Measurements from ENCODE around the gene ABLIM1.

Gene ABLIM1

DNA sequence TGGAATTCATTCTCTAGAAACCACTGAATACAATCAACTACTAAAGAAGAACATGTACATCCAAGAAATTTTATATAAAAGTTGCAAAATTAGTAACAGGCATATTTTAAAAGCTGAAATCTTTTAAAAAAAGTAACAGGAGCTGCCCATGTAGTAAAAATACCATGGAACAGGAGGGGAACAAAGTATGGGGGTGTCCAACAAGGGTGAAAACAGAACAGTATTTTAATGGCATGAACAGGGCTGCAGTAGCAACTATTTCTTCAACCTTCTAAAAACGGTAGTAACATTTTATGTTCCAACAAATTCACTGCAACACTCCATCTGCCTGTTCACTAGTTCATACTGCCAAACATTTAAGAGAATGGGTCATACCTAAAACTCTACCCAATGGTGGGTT is 77.0 kb downstream of the ABLIM1 start:
- DNase-seq (ENCODE audit: low spot score) = no peak

DNA sequence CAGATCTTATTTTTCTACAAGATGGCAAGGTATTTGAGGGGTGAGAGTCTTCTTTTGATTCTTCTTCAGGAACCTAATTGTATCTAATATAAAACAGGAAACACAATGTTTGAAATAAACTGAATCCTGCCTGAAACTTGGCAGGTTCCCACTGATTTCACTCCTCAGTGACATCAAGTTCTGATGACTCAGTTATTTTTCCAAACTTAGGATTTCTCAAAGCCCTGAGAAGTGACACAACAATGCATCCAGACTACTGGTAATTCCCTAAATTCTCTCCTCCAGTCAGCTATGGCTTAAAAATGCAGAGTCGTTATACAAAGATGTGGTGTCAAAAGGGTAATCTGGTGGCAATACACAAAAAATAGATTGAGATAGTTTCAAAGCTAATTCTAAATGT is 80.9 kb downstream of the ABLIM1 start:
- DNase-seq (ENCODE audit: low spot score) = peak; percentile 78

DNA sequence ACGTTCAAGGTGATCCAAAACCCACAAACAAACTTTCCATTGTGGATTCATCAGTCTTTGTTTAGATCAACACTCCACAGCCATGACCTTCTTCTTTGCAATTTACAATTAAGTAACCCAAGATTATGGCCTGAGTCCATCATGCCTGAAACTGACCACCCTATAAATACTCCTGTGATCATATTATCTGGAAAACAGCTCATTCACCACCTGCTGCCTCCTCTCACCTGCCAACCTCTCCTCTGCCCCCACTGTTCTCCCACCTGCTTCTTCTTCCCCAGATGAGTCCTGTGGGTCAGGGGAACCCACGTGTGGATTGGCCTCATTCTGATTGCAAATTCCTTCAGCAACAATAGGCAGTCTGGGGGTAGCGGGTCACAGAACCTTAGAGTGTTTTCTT is 81.4 kb downstream of the ABLIM1 start:
- no peak for DNase-seq (ENCODE audit: low spot score)

DNA sequence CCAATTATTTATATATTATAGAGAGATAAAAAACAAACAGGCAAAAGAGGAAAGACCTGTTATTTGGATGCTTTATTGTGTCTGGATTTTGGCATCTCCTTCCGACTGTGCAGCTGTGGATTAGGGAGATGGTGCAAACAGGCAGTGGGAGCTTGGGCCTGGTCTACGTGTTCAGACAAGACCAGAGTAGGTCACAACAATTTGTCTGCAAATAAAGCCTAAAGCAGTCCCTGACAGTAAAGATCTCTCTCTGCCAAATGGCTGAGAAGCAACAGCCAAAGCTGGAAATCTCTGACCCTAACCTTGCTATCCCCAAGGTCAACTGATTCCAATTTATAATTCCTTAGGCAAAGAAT is 82.0 kb downstream of the ABLIM1 start:
- no peak for DNase-seq (ENCODE audit: low spot score)

DNA sequence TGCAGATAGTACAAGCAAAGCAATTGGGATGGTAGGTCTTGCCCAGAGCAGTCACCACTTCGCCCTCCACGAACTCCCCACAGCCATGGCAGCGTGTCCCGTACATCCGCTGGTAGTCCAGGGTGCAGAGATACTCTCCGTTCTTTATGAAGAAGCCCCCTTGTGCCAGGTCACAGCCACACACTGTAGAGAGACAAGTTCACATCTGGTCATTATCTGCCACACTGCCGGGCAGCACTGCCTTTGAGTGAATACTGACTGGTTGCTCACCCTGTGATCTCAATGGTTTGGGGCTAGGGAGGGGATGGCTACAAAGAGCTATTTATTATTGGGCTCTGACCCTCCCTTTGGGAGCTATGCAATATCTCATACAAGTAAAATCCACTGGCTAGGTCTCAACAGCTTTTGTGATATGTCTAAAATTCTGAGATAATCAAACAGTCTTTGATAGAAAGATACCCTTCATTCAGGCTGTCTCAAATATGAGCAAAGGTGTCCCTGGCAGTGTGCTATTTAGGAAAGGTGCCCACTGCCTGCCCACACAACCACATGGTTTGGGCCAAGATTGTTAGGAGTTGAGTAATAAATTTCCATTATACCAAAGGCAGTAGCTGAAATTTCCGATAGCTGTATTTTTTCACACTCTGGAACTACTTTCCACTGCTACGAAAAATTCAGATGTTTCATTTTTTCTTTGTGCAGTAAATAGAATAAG is 82.5 kb downstream of the ABLIM1 start:
- DNase-seq (ENCODE audit: low spot score) = no peak

DNA sequence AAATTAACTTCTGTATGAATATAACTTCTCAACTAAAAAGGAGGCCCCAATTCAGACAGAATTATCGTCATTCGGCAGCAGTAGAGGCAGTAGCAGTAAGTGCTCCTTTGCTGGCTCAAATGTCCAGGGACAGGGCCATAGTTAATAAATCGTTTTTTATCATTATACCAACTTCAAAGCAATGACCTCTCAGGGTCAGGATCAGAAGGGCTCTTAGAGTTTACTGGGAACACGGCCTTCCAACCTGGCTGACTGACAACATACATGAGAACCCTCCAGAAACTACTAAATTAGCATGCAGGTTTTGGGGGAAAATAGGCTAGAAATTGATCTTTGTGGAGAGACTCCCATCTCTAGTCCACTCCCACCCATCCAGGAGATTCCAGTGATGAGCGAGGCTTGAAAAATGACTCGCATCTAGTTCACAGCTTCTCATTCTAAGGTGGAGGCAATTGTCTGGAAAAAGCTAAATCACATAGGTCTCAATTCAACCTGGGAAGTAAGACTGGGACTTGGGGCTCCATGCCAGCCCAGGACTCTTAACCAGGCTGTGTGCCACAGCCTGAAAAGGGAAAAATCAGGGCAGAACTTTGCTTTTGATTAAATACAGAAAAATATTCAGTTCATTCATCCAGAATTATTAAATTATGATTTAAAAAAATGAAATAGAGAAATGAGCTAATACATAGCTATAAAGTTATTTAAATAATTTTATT is 84.6 kb downstream of the ABLIM1 start:
- DNase-seq (ENCODE audit: low spot score) = no peak

DNA sequence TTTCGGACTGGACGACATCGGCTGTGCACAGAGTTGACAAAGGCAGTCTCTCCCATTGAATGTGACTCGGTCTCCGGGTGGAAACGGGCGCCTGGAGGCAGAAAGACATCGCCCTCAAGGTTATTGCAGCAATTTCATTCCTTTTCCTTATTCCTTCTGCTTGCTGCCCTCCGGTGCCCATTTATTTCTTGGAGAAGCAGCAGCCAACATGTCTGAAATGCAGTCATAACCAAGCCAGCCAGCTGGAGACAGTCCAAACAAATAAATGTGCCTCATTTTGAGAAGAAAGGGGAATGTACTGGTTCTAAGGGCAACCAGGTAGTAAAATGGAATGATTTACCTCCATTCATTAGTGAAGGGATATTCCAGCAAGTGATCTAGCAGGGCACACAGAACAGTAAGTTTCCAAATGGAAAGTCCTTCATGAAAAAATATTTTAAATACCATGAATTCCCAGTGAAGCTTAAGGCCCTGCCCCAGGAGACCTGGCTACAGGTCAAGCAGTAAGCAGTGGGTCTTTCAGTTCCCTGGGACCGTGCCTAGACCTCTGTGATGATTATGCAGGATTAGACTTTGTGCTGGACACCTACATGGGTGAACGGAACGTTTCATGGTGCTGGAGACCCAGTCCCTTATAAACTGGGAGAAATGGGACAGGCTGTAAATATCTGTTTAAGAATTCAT is 86.6 kb downstream of the ABLIM1 start:
- no peak for DNase-seq (ENCODE audit: low spot score)

DNA sequence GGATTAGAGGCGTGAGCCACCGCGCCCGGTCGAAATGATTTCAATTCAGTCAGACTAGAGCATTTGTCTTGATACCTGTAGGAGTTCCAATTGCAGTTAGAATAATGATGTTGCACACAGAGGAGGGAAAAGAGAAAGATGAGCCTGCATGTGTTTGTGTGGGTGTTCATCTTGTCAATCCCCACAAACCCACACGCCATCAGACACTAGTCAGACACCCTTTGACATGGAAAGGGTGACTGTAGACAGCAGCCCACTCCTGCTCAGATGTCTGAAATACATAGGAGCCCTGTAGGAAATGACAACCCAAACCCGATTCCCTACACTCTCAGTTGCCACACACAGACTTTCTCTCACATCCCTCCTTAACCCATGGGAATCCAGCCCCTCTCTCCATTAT is 92.0 kb downstream of the ABLIM1 start:
- no peak for DNase-seq (ENCODE audit: low spot score)

DNA sequence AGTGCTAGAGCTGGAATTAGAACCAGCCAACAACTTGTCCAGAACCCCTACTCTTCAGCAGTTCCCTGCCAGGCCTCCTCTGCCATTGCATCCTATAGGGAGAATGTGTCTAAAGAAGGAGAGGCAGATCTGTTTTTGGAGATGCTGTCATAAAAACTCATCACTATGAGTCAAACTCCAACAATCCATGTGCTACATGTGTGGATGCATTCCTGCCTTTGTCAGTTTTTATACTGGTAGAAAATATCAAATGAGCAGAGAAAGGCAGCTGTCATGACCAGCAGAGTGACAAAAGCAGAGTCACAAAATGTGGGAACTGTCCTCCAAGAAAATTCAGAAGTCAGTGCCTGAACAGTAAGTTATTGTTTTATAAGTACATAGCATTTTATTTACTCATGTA is 93.0 kb downstream of the ABLIM1 start:
- DNase-seq (ENCODE audit: low spot score) = peak; percentile 48

DNA sequence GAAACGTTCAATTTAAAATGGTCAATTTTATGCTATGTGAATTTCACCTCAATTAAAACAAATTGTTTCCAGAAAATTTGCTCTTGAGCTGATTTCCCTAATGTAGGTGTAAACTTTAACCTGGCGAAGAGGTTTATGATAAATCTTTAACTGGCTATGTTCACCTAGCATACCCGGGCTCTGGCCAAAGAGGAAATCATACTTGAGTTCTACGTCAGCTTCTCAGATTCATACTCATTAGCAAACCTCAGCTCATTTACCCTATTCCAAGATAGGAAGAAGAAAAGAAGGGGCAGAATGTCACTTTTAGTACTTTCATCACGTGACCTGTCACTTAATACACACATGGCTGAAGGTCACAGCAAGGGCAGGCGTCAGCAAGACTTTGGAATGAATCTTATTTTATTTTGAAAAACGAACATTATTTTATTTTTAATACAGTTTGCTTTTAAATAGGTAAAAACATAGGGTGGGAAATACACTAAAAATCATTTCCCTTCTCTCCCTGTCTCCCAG is 97.0 kb downstream of the ABLIM1 start:
- DNase-seq (ENCODE audit: low spot score) = no peak

DNA sequence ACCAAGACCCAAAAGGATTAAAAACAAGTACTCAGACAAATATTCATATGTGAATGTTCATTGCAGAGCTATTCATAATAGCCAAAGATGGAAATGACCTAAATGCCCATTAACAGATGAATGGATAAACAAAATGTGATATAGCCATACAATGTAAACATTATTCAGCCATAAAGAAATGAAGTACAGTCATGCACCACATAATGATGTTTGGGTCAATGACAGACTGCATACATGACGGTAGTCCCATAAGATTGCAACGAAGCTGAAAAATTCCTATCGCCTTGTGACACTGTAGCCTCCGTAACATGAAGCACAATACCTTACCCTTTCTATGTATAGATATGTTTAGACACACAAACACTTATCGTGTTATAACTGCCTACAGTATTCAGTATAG is 97.9 kb downstream of the ABLIM1 start:
- no peak for DNase-seq (ENCODE audit: low spot score)

DNA sequence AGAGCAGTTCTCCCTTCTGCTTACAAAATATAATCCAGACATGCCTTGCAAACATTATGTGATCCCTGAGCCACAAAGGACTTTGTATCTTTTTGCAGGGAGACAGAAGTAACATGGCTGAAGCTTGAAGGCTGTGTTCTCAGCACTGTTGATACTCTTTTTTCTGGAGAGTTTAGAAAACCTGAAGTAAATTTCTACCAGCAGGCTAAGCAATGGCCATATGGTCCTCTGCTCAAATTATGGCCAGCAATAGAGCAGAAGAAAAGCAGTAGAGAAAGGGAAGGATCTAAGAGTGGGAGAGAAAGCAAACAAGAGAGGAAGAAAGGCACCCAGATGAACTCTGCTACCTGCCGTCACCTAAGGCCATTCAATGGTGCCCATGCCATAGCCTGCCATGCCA is 98.4 kb downstream of the ABLIM1 start:
- DNase-seq (ENCODE audit: low spot score) = no peak

DNA sequence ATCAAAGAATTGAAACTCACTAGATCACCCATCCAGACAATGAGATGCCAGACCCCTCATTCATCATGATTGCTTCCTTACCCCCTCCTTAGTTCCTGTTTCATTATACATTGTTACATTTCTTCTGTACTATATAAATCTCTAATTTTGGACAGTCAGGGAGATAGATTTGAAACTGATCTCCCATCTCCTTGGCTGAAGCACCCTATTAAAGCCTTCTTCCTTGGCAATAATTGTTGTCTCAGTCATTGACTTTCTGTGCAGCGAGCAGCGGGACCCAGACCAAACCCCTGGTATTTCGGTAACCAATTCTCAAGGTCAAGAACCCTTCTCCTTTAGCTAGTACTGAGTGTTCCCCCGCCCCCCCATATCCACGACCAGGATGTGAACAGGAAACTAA is 100.2 kb downstream of the ABLIM1 start:
- DNase-seq (ENCODE audit: low spot score) = no peak

DNA sequence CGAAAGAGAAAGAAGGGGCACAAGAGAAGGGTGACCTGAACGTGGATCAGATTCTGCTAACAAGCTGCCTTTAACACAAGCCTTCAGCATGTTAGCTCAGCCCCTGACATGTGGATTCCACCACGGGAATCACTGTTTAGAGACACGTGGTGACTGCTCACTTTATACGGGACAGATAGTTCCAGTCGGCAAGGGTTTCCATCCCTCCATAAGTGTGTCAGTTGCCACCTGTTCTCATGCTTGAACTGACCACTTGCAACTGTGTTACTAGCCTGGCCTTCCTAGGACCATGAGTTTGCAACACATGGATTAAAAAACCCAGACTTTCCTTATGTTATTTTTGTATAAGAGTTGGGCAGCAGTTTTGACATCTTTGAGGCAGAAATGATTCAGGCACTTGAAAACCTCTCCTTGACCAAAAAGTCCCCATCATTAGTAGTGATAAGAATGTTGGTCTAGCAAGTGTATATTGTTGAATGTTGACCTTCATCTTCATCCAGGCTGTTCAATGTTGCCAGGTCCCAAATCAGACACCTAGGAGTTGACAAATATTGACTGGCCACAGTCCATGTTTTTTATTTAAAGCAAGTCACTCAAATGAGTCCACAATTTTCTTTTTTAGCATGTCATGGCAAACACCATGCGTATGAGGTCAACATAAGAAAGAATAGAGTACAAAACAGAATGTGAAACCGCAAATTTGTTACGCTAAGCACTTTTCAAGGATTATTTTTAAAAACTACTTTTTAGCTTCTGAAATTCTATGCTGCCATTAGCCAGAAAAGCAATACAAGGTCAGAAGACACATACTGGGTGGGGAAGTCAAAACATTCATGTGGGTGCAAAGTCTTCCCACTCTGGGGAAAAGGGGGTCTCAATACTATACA is 101.6 kb downstream of the ABLIM1 start:
- DNase-seq (ENCODE audit: low spot score) = no peak

DNA sequence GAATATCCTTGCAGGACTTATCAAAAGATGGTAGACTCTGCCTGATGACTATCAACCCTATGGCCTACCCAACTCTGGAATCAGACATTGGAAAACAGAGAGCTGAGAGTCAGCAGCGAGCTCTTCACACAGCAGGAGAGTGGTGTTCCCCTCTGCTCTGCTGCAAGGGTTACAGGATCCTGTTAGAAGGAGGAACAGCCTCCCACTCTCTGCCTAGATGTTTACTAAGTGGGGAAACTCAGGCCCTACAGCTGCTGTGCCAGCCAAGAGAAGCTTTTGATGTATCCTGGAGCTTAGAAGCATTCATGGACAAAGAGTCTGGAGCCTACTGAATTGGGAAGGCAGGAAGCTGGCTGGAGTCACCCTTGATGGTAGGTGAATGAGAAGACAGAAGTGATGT is 104.6 kb downstream of the ABLIM1 start:
- no peak for DNase-seq (ENCODE audit: low spot score)

DNA sequence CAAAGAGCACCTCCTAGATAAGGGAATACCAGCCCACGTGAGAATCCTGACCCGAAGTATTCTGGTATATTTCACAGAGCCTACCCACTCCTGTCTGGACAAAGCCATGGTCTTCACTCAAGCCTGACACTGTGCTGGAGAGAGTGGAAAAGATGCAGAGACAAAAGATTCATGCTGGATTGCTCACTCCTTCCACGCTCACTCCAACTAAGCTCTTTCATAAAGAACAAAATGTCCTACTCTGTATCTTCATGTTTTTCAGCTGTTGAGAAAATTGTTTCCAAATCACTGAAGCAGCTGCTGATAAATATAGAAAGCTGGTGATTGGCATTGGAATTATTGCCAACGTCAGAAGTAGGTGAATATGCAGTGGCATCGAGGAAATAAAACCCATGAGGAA is 106.0 kb downstream of the ABLIM1 start:
- no peak for DNase-seq (ENCODE audit: low spot score)

DNA sequence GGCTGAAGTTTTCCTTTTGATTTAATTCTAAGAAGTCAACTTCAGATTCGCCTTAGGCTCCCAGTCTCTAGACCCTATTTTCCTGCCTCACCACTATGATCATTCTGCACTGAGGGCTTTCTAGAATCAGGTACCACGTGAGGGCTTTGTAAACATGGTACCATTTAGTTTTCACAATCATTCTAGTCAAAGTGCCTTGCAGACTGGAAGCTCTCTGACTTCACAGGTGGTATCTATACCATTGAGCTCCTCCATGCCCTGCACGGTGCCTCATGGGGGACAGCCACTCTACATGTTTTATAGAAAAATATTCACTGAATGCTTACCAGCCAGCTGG is 106.5 kb downstream of the ABLIM1 start:
- no peak for DNase-seq (ENCODE audit: low spot score)

DNA sequence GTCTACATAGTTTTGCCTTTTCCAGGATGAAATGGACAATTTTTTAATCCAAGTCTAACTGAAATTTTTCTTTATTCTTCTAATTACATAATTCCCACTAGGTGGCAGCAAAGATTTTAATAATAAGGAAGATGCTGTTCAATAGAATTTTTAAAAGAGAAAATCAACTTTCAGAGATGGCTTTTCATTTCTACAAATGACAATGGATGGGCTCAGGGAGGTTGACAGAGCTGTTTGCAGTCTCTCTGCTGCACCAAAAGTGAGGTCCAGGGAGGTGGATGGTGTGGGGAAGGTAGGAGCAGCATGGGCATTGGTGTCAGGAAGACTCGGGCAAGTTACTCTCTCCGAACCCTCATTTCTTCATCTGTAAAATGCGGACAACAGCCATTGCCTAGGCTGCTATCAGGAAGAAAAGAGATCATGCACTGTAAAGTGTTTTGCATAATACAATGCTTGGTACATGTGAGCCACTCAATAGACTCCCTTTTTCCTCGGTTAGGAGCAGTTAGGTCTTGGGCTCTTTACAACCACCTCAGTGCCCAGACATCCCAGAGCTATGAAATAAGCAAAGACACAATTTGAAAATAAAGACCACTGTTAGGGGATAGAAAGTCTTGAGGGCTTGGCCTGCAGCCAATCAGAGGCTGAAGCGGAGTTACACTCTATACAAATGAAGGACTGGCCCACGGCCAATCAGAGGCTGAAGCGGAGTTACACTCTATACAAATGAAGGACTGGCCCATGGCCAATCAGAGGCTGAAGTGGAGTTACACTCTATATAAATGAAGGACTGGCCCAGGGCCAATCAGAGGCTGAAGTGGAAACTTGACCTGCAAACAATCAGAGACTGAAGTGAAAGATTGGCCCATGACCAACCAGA is 107.1 kb downstream of the ABLIM1 start:
- peak; percentile 29 for DNase-seq (ENCODE audit: low spot score)

DNA sequence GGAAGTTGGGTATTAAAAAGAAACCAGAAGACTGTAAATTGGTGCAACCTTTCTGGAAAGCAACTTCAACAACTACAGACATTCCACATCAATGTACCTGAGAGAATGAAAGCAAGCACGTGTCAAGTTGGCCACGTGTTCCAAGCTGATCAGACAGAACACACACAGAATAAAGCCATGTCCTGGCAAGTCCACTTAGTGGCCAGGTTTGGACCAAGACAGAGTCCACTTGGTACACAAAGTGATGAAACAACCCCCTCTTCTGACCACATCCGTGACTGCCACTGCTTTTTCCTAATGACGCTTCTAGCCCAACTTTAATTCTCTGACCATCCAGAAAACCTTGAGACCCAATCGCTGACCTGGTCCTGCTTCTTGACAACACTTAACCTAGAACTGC is 109.4 kb downstream of the ABLIM1 start:
- DNase-seq (ENCODE audit: low spot score) = peak; percentile 64

DNA sequence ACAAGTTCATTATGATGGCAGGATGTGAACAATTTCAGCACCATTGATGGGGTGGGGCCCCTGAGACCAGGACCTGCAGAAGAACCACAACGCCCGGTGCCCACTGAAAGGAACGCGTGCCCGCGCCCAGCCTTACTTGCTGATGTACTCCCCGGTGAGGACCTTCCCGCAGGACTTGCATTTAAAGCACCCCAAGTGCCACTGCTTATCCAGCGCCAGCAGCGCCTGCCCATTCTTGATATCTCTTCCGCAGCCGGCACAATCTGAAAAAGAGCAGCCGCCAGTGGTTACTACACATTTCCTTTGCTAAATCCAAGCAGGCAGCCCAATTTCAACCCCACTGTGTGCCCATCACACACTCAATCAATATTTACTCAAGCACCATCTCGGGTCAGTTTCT is 110.6 kb downstream of the ABLIM1 start:
- DNase-seq (ENCODE audit: low spot score) = no peak

DNA sequence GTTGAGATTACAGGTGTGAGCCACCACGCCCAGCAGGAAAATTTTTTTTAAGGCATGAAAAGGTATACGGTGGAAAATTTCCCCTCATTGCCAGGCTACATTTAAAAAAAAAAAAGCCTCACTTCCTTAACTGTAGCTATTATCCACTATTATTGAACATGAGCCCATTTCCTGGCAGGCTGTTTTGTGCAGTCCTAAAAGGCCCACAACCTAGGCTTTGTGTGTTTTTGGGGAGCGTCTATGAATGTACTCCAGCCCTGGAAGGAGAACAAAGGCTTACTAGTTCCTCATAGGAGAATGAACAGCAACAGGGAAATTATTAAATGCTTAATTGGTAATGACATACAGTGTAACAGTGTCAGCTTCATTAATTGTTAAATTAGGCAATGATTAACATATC is 111.0 kb downstream of the ABLIM1 start:
- DNase-seq (ENCODE audit: low spot score) = no peak
